PFSK-1 (cell line): ENCODE data around the gene MYO1D.

Source experiments
- FOXP2 ChIP-seq: optimal IDR thresholded peaks from 2 replicates; pipeline ENCODE3; 2011; ENCODE audit warnings: borderline replicate concordance, control low read depth, inconsistent platforms; ENCODE audit not compliant: insufficient read depth; ENCODE audit errors: extremely low read length, extremely low read depth
- POLR2AphosphoS5 ChIP-seq: IDR thresholded peaks from 2 replicates; pipeline ENCODE4 v1.6.1; 2012; ENCODE audit warnings: low read depth, mild to moderate bottlenecking, control low read depth, low read length, moderate library complexity
- REST ChIP-seq, 2 experiments: IDR thresholded peaks; 2 replicates each; pipeline versions ENCODE4 v1.6.1 to v1.8.0; 2011 to 2012; ENCODE audit warnings: low read depth in 2 of 2, low read length in 2 of 2, control low read depth in 1 of 2, inconsistent platforms in 1 of 2, mild to moderate bottlenecking in 1 of 2, moderate library complexity in 1 of 2; ENCODE audit not compliant: insufficient read depth in 1 of 2
- SIN3A ChIP-seq: IDR thresholded peaks from 2 replicates; pipeline ENCODE4 v1.6.1; 2012; ENCODE audit warnings: mild to moderate bottlenecking, low read length, moderate library complexity, borderline replicate concordance; ENCODE audit not compliant: insufficient read depth
- TAF1 ChIP-seq: IDR thresholded peaks from 2 replicates; pipeline ENCODE4 v1.6.1; 2012; ENCODE audit warnings: low read length, control low read depth, borderline replicate concordance; ENCODE audit not compliant: insufficient read depth

The MYO1D gene

GRCh38 chr17:32527146-32527545 is 349.8 kb downstream of the MYO1D start:
- TF ChIP-seq TAF1, result no peak
- no peak for TF ChIP-seq FOXP2
- TF ChIP-seq REST (IDR thresholded peaks at IDR 0.05; ENCODE audit: insufficient read depth in 1 of 2, low read depth in 2 of 2, low read length in 2 of 2), result no peak
- no peak for TF ChIP-seq POLR2AphosphoS5
- no peak for TF ChIP-seq SIN3A

- TF ChIP-seq REST (IDR thresholded peaks at IDR 0.05; ENCODE audit: insufficient read depth in 1 of 2, low read depth in 2 of 2, low read length in 2 of 2), result no peak
- TF ChIP-seq SIN3A, result no peak
- TF ChIP-seq TAF1, result no peak
- no peak for TF ChIP-seq POLR2AphosphoS5
- no peak for TF ChIP-seq FOXP2
Observed at GRCh38 chr17:32525122-32525521, 351.8 kb downstream of the MYO1D start.

GRCh38 chr17:32523827-32524552 is 352.9 kb downstream of the MYO1D start:
- TF ChIP-seq SIN3A (no peak), REST (IDR thresholded peaks at IDR 0.05; ENCODE audit: insufficient read depth in 1 of 2, low read depth in 2 of 2, low read length in 2 of 2) (no peak), POLR2AphosphoS5 (no peak), FOXP2 (no peak), TAF1 (no peak)

GRCh38 chr17:32523017-32523680 is 353.8 kb downstream of the MYO1D start:
- TF ChIP-seq REST (IDR thresholded peaks at IDR 0.05; ENCODE audit: insufficient read depth in 1 of 2, low read depth in 2 of 2, low read length in 2 of 2), result no peak
- no peak for TF ChIP-seq FOXP2
- TF ChIP-seq SIN3A, result no peak
- TF ChIP-seq POLR2AphosphoS5, result no peak
- no peak for TF ChIP-seq TAF1
